GM12865 (cell line): ENCODE data around the gene GRIA1.

Source experiments
- DNase-seq: peaks from one replicate; pipeline ENCODE4 v3.0.0; 2010; ENCODE audit warnings: low read depth
- H3K4me3 ChIP-seq: 2 replicates; pipeline ENCODE4 v1.5.1; 2011; ENCODE audit warnings: mild to moderate bottlenecking, low read depth, low read length, control low read depth
- CTCF ChIP-seq: IDR thresholded peaks from 2 replicates; pipeline ENCODE4 v1.5.1; 2011; ENCODE audit warnings: low read length, control low read depth, low read depth, inconsistent platforms; ENCODE audit not compliant: insufficient read depth; ENCODE audit errors: missing control alignments

The GRIA1 gene

GRCh38 chr5:153659039-153659736 is 168.7 kb downstream of the GRIA1 start:
- no peak for TF ChIP-seq CTCF
- DNase-seq = no peak
- no peak overlapping the region for H3K4me3 ChIP-seq

GRCh38 chr5:153660919-153661318 is 170.4 kb downstream of the GRIA1 start:
- TF ChIP-seq CTCF = no peak
- no peak for DNase-seq
- no peak overlapping the region for H3K4me3 ChIP-seq

- DNase-seq = no peak
- no peak for TF ChIP-seq CTCF
- no peak overlapping the region for H3K4me3 ChIP-seq
Measured at GRCh38 chr5:153661897-153662296, 171.4 kb downstream of the GRIA1 start.

GRCh38 chr5:153670101-153670500 is 179.6 kb downstream of the GRIA1 start:
- no peak for DNase-seq
- TF ChIP-seq CTCF = no peak
- no peak overlapping the region for H3K4me3 ChIP-seq

GRCh38 chr5:153671653-153672346 is 181.3 kb downstream of the GRIA1 start:
- no peak overlapping the region for H3K4me3 ChIP-seq
- no peak for DNase-seq
- TF ChIP-seq CTCF = no peak

GRCh38 chr5:153672347-153673090 is 182.0 kb downstream of the GRIA1 start:
- H3K4me3 ChIP-seq = no peak overlapping the region
- no peak for DNase-seq
- no peak for TF ChIP-seq CTCF

- TF ChIP-seq CTCF = no peak
- no peak overlapping the region for H3K4me3 ChIP-seq
- no peak for DNase-seq
Measured at GRCh38 chr5:153674356-153674755, 183.9 kb downstream of the GRIA1 start.
